GM21576 (cell line): ENCODE measurements around the gene SAXO2.
"Not testable (repeated sequence)": the region's sequence is repeated elsewhere in the genome, so short reads cannot be mapped to it uniquely, and the experiment has no call there.

Experiments used
- ATAC-seq: cut with Tn5 transposase; IDR thresholded peaks from one replicate; pipeline ENCODE4 v1.9.1; 2021; ENCODE audit warnings: mild to moderate bottlenecking, moderate library complexity; ENCODE audit not compliant: unreplicated experiment

The SAXO2 gene

DNA sequence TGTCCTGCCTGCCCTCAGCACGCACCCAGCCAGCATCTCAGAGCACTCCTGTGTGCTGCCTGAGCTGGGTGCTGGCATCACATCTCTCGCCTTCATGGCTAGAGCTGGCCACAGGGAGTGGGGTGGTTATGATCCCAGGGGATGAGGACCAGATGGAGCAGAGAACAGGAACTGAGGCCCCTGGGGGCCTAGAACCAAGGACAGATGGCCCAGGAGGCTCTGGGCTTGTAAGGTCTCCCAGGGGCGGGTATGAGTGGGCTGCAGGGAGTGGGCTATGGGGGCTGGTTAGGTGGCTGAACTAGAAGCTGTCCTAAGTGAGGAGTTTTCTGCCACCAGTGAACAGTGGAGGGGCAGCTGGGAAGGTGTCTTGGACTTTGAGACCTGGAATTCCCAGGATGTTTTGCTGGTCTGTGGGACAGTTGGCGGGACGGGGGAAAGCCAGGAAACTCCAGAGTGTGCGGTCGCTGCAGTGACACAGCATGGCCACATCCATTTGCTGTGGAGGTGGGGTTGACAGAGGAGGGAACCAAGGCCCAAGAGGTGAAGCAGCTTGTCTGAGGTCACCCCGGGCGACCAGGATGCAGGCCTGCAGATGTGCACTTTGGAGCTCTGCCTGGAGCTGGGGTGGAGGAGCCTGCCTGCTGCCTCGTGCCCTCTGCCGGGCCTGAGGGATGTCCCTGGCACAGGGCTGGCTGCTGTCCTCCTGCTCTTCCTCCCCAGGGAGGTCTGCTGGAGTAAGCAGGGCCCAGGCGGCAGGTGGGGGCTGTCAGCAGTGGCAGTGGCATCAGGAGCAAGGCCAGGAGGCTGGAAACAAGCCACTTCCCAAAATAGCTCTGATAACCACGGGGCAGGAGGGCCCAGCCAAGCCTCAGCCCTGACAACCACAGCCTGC lies 70.3 kb downstream of the SAXO2 start:
- not testable (repeated sequence) for ATAC-seq

DNA sequence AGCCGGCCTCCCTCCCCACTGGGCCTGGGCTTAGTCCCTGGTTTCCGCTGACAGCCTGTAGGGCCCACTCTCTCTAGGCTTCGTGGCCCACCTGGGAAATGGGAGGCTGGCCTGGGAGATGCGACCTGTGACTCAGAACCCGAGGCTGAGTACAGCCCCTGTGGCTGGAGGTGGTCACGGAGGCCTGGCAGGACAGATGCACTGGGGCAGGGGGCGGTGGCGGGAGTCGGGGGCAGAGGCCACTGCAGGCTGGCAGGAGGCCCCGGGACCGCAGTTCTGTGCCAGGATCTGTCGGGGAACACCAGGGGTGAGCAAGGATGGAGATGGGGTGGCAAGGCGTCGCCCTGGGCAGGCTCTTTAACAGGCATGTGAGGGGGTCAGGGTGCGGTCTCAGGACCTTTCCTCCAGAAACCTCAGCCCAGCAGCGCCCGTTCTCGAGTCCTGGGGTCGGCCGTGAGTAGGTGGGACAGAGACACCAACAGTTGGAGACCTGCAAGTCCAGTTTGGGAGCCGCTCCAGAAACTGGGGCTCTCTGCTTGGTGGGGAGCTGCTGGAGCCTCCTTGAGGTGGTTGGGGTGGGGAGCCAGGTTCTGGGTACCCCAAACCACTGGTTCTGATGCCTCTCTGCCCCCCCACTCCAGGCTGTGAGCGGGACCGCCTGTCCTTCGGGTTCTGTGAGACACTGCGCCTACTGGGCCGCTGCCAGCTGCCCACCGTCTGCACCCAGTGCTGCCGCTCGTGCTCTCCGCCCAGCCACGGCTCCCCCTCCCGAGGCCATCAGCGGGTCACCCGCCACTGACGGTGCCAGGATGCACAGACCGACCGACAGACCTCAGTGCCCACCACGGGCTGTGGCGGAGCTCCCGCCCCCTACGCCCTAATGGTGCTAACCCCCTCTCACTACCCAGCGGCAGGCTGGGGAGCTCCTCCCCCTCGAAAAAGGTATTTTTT lies 71.3 kb downstream of the SAXO2 start:
- not testable (repeated sequence) for ATAC-seq
